Measurements from ENCODE around the gene DAZAP2. TPM values are rescaled to one million over a fixed set of nuclear protein-coding genes. Genes with fewer than 3 reads are reported as not detected.

The DAZAP2 gene
- total and polyA plus RNA-seq, 2 experiments from 2014 or later = 35.8 to 39.9 TPM

DNA sequence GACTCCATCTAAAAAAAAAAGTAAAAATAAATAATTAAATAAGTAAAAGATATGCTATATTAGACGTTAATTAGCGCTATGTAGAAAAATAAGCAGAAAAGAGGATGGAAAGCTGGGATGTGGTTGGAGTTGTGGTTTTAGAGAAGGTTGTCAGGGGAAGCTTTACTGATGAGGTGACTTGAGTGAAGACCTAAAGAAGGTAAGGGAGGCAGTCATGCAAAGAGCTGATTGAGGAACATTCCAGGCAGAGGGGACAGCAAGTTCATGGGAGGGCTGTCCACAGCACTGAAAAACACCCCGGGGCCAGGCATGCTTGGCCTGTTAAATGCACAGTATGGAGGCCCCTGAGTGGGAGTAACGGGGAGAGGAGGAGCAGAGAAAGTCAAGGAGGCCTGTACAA is 15.9 kb downstream of the DAZAP2 start:
- Histone ChIP-seq H3K4me3 (no peak overlapping the region), H3K4me2 (no peak overlapping the region), H2AFZ (no peak overlapping the region), H3K4me1 (ENCODE audit: insufficient read depth) (no peaks in the 10 kb centered on the region), H3K9me2 (ENCODE audit: insufficient read depth) (no peaks in the 10 kb centered on the region), H4K20me1 (replicated peaks; ENCODE audit: insufficient read depth) (no peaks in the 10 kb centered on the region), H3F3A (replicated peaks; ENCODE audit: low read depth) (no peaks in the 10 kb centered on the region), H3K27me3 (ENCODE audit: insufficient read depth) (no peaks in the 10 kb centered on the region), H3K79me2 (replicated peaks; ENCODE audit: insufficient read depth) (no peaks in the 10 kb centered on the region; the same call in 1 of the 2 replicates), H3K27ac (ENCODE audit: low read depth) (no peak overlapping the region), H3K36me3 (ENCODE audit: insufficient read depth) (no peaks in the 10 kb centered on the region)
- no peak for DNase-seq (ENCODE audit: low spot score)
- TF ChIP-seq, protein P1, sequence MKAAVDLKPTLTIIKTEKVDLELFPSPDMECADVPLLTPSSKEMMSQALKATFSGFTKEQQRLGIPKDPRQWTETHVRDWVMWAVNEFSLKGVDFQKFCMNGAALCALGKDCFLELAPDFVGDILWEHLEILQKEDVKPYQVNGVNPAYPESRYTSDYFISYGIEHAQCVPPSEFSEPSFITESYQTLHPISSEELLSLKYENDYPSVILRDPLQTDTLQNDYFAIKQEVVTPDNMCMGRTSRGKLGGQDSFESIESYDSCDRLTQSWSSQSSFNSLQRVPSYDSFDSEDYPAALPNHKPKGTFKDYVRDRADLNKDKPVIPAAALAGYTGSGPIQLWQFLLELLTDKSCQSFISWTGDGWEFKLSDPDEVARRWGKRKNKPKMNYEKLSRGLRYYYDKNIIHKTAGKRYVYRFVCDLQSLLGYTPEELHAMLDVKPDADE (IDR thresholded peaks at IDR 0.05) = no peak
- TF ChIP-seq CREB1 (CRISPR knock-in tag; IDR thresholded peaks at IDR 0.05; ENCODE audit: low read depth) (no peak), STAT1 (IDR thresholded peaks at IDR 0.05; ENCODE audit: unreplicated experiment) (no peak), EZH2 (IDR thresholded peaks at IDR 0.05; ENCODE audit: low read depth, unreplicated experiment) (no peak), ZNF331 (CRISPR knock-in tag; IDR thresholded peaks at IDR 0.05; ENCODE audit: low read depth) (no peak), JUNB (IDR thresholded peaks at IDR 0.05; ENCODE audit: unreplicated experiment) (no peak), ZNF114 (CRISPR knock-in tag; IDR thresholded peaks at IDR 0.05) (no peak), POLR2AphosphoS5 (IDR thresholded peaks at IDR 0.05; ENCODE audit: low read depth) (no peak), EZH2phosphoT487 (IDR thresholded peaks at IDR 0.05; ENCODE audit: unreplicated experiment) (no peak), NANOG (IDR thresholded peaks at IDR 0.05; ENCODE audit: borderline replicate concordance) (no peak)
- TF ChIP-seq, protein P2, sequence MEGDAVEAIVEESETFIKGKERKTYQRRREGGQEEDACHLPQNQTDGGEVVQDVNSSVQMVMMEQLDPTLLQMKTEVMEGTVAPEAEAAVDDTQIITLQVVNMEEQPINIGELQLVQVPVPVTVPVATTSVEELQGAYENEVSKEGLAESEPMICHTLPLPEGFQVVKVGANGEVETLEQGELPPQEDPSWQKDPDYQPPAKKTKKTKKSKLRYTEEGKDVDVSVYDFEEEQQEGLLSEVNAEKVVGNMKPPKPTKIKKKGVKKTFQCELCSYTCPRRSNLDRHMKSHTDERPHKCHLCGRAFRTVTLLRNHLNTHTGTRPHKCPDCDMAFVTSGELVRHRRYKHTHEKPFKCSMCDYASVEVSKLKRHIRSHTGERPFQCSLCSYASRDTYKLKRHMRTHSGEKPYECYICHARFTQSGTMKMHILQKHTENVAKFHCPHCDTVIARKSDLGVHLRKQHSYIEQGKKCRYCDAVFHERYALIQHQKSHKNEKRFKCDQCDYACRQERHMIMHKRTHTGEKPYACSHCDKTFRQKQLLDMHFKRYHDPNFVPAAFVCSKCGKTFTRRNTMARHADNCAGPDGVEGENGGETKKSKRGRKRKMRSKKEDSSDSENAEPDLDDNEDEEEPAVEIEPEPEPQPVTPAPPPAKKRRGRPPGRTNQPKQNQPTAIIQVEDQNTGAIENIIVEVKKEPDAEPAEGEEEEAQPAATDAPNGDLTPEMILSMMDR (conservative IDR thresholded peaks at IDR 0.05; ENCODE audit: low read depth in 2 of 2) = no peak
- TF ChIP-seq, protein P3, sequence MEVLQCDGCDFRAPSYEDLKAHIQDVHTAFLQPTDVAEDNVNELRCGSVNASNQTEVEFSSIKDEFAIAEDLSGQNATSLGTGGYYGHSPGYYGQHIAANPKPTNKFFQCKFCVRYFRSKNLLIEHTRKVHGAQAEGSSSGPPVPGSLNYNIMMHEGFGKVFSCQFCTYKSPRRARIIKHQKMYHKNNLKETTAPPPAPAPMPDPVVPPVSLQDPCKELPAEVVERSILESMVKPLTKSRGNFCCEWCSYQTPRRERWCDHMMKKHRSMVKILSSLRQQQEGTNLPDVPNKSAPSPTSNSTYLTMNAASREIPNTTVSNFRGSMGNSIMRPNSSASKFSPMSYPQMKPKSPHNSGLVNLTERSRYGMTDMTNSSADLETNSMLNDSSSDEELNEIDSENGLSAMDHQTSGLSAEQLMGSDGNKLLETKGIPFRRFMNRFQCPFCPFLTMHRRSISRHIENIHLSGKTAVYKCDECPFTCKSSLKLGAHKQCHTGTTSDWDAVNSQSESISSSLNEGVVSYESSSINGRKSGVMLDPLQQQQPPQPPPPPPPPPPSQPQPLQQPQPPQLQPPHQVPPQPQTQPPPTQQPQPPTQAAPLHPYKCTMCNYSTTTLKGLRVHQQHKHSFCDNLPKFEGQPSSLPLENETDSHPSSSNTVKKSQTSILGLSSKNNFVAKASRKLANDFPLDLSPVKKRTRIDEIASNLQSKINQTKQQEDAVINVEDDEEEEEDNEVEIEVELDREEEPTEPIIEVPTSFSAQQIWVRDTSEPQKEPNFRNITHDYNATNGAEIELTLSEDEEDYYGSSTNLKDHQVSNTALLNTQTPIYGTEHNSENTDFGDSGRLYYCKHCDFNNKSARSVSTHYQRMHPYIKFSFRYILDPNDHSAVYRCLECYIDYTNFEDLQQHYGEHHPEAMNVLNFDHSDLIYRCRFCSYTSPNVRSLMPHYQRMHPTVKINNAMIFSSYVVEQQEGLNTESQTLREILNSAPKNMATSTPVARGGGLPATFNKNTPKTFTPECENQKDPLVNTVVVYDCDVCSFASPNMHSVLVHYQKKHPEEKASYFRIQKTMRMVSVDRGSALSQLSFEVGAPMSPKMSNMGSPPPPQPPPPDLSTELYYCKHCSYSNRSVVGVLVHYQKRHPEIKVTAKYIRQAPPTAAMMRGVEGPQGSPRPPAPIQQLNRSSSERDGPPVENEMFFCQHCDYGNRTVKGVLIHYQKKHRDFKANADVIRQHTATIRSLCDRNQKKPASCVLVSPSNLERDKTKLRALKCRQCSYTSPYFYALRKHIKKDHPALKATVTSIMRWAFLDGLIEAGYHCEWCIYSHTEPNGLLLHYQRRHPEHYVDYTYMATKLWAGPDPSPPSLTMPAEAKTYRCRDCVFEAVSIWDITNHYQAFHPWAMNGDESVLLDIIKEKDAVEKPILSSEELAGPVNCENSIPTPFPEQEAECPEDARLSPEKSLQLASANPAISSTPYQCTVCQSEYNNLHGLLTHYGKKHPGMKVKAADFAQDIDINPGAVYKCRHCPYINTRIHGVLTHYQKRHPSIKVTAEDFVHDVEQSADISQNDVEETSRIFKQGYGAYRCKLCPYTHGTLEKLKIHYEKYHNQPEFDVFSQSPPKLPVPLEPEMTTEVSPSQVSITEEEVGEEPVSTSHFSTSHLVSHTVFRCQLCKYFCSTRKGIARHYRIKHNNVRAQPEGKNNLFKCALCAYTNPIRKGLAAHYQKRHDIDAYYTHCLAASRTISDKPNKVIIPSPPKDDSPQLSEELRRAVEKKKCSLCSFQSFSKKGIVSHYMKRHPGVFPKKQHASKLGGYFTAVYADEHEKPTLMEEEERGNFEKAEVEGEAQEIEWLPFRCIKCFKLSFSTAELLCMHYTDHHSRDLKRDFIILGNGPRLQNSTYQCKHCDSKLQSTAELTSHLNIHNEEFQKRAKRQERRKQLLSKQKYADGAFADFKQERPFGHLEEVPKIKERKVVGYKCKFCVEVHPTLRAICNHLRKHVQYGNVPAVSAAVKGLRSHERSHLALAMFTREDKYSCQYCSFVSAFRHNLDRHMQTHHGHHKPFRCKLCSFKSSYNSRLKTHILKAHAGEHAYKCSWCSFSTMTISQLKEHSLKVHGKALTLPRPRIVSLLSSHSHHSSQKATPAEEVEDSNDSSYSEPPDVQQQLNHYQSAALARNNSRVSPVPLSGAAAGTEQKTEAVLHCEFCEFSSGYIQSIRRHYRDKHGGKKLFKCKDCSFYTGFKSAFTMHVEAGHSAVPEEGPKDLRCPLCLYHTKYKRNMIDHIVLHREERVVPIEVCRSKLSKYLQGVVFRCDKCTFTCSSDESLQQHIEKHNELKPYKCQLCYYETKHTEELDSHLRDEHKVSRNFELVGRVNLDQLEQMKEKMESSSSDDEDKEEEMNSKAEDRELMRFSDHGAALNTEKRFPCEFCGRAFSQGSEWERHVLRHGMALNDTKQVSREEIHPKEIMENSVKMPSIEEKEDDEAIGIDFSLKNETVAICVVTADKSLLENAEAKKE (CRISPR knock-in tag; IDR thresholded peaks at IDR 0.05) = no peak
- TF ChIP-seq, protein P4, sequence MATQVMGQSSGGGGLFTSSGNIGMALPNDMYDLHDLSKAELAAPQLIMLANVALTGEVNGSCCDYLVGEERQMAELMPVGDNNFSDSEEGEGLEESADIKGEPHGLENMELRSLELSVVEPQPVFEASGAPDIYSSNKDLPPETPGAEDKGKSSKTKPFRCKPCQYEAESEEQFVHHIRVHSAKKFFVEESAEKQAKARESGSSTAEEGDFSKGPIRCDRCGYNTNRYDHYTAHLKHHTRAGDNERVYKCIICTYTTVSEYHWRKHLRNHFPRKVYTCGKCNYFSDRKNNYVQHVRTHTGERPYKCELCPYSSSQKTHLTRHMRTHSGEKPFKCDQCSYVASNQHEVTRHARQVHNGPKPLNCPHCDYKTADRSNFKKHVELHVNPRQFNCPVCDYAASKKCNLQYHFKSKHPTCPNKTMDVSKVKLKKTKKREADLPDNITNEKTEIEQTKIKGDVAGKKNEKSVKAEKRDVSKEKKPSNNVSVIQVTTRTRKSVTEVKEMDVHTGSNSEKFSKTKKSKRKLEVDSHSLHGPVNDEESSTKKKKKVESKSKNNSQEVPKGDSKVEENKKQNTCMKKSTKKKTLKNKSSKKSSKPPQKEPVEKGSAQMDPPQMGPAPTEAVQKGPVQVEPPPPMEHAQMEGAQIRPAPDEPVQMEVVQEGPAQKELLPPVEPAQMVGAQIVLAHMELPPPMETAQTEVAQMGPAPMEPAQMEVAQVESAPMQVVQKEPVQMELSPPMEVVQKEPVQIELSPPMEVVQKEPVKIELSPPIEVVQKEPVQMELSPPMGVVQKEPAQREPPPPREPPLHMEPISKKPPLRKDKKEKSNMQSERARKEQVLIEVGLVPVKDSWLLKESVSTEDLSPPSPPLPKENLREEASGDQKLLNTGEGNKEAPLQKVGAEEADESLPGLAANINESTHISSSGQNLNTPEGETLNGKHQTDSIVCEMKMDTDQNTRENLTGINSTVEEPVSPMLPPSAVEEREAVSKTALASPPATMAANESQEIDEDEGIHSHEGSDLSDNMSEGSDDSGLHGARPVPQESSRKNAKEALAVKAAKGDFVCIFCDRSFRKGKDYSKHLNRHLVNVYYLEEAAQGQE (IDR thresholded peaks at IDR 0.05; ENCODE audit: unreplicated experiment) = no peak
- Mint-ChIP-seq H3K9me3 (no peaks in the 10 kb centered on the region), H3K4me3 (no peak overlapping the region), H3K4me1 (peaks cover 9% of the 10 kb centered on the region; the same call in 2 of the 3 replicates), H3K36me3 (ENCODE audit: low read depth) (no peaks in the 10 kb centered on the region), H3K27ac (no peak overlapping the region), H3K27me3 (ENCODE audit: insufficient read depth, low read depth, poor library complexity) (no peaks in the 10 kb centered on the region)
- no peak for ATAC-seq
